ENCODE data around the gene FADS1. TPM values are rescaled to one million over a fixed set of nuclear protein-coding genes. Genes with fewer than 3 reads are reported as not detected.

FADS1 gene
- total and polyA plus RNA-seq, 2 of the 8 experiments (the other 6 are each of a cell fraction or from before 2014, with no cell fraction given): 115 to 141 TPM

GRCh38 chr11:61844909-61845565, 28.2 kb upstream of the FADS1 start:
- 0 out of 2 replicates have a peak, but pooled peaks have one; percentile 18 for TF ChIP-seq POLR2AphosphoS5 (IDR thresholded peaks at IDR 0.05; ENCODE audit: low read depth, low read length)
- TF ChIP-seq TCF12 (IDR thresholded peaks at IDR 0.05; ENCODE audit: low read depth, low read length): no peak
- no peak for FAIRE-seq
- Histone ChIP-seq H3K14ac (ENCODE audit: insufficient read length) (no peak overlapping the region), H3K79me2 (ENCODE audit: control insufficient read depth in 1 of 2, insufficient read depth in 2 of 2, low read length in 2 of 2) (no peaks in the 10 kb centered on the region; a peak in 2 of 4 replicates), H3K36me3 (ENCODE audit: control insufficient read depth in 2 of 4, insufficient read depth in 4 of 4, low read length in 3 of 4) (peaks cover 48 to 96% (median 75%) of the 10 kb centered on the region in 4 experiments), H2BK5ac (ENCODE audit: low read depth, low read length) (no peak overlapping the region), H3K4me1 (replicated peaks in 1 of 4; ENCODE audit: control insufficient read depth in 3 of 4, insufficient read depth in 4 of 4, low read length in 3 of 4) (no peaks in the 10 kb centered on the region; a peak in 1 of 7 replicates), H4K20me1 (replicated peaks in 1 of 2; ENCODE audit: control insufficient read depth in 1 of 2, insufficient read depth in 2 of 2, low read length in 2 of 2) (peaks cover 8 to 18% of the 10 kb centered on the region in 2 experiments), H2AFZ (ENCODE audit: low read length) (no peak overlapping the region), H2BK12ac (ENCODE audit: low read depth, low read length) (no peak overlapping the region), H4K91ac (replicated peaks; ENCODE audit: insufficient read length, low read length) (no peak overlapping the region), H4K5ac (ENCODE audit: insufficient read length, low read depth, low read length) (peak overlapping the region; percentile 61), H3K23me2 (ENCODE audit: low read depth, low read length) (no peaks in the 10 kb centered on the region), H3K4me3 (ENCODE audit: extremely low read depth in 1 of 4, insufficient read depth in 2 of 4, low read depth in 3 of 4, low read length in 4 of 4) (no peak overlapping the region), H3K23ac (ENCODE audit: insufficient read length) (no peak overlapping the region), H2BK20ac (ENCODE audit: low read length) (no peak overlapping the region), H3K4me2 (ENCODE audit: insufficient read depth in 1 of 2, low read depth in 2 of 2, low read length in 2 of 2) (no peak overlapping the region), H3K9ac (replicated peaks in 1 of 4; ENCODE audit: extremely low read depth in 1 of 4, low read depth in 3 of 4, low read length in 3 of 4) (no peak overlapping the region), H2AK5ac (ENCODE audit: low read depth, low read length) (no peak overlapping the region), H3K56ac (replicated peaks; ENCODE audit: insufficient read length, low read depth, low read length) (no peak overlapping the region), H3K4ac (replicated peaks; ENCODE audit: insufficient read length, low read depth, low read length) (no peak overlapping the region), H3K27ac (ENCODE audit: low read depth, low read length) (no peak overlapping the region), H2BK120ac (replicated peaks; ENCODE audit: low read depth, low read length) (no peak overlapping the region), H4K8ac (ENCODE audit: extremely low read depth, insufficient read depth, low read length) (no peak overlapping the region), H2BK15ac (ENCODE audit: low read length) (no peak overlapping the region), H3K27me3 (replicated peaks in 1 of 4; ENCODE audit: control insufficient read depth in 3 of 4, extremely low read depth in 1 of 4, insufficient read depth in 3 of 4, low read length in 3 of 4) (no peaks in the 10 kb centered on the region; a peak in 1 of 7 replicates), H3K79me1 (ENCODE audit: low read depth, low read length) (0 out of 2 replicates have a peak, but pooled peaks cover 3% of the 10 kb centered on the region), H3K18ac (ENCODE audit: extremely low read depth, low read length) (no peak overlapping the region), H3K9me3 (ENCODE audit: insufficient read depth in 2 of 2, low read depth in 1 of 2, low read length in 1 of 2) (no peaks in the 10 kb centered on the region; a peak in 1 of 4 replicates)
- ChIA-PET CTCF (ENCODE audit: partially characterized antibody) (interaction anchor here (0.9 to 2.4 kb wide), 4 partner anchors 9 to 48 kb away, joined by 3 to 15 read pairs (median 4); no protein-coding TSS in a partner anchor), POLR2A (ENCODE audit: partially characterized antibody) (interaction anchor here (0.6 to 4.5 kb wide), 8 partner anchors 9 to 314 kb away, joined by 3 to 28 read pairs (median 4); no protein-coding TSS in a partner anchor)
- no peak for DNase-seq (ENCODE audit: low read depth in 1 of 2, low spot score in 2 of 2)
- 95% methylated on average over 14 of the region's 16 CpGs; no CpG with 5 or more reads in 1 of the 2 experiments for WGBS, 2 experiments (ENCODE audit: extremely low coverage in 1 of 2, insufficient coverage in 1 of 2, insufficient read length in 1 of 2, insufficient replicate concordance in 2 of 2, low coverage in 1 of 2, low lambda C conversion rate in 2 of 2, missing lambda C conversion rate in 1 of 2)
